Ascending aorta (tissue), 2 donors: ENCODE measurements around the gene KCTD12. TPM values are rescaled to one million over a fixed set of nuclear protein-coding genes. Genes with fewer than 3 reads are reported as not detected.
A peak's percentile ranks its signal among the peaks of the same experiment; 100 is the strongest.
"Not testable (repeated sequence)": the region's sequence is repeated elsewhere in the genome, so short reads cannot be mapped to it uniquely, and the experiment has no call there.

Experiments
- DNase-seq, 2 donors: peaks; one replicate each; pipeline ENCODE4 v3.0.0-alpha.2; 2019; ENCODE audit warnings: low spot score in 2 of 2
- H3K27ac ChIP-seq, 2 donors: fragments of 200-600 bp; sonication (generic); one replicate each; pipeline ENCODE4 v1.5.1; 2016 to 2017; ENCODE audit warnings: mild to moderate bottlenecking in 1 of 2
- H3K27me3 ChIP-seq: fragments of 200-600 bp; sonication (generic); one replicate; pipeline ENCODE4 v1.5.1; 2017
- H3K36me3 ChIP-seq, 2 donors: fragments of 200-600 bp; sonication (generic); one replicate each; pipeline ENCODE4 v1.5.1; 2016
- H3K4me1 ChIP-seq, 2 donors: fragments of 200-600 bp; sonication (generic); one replicate each; pipeline ENCODE4 v1.5.1; 2016 to 2017; ENCODE audit warnings: mild to moderate bottlenecking in 1 of 2
- H3K4me3 ChIP-seq, 2 donors: fragments of 200-600 bp; sonication (generic); one replicate each; pipeline ENCODE4 v1.5.1; 2016 to 2017; ENCODE audit warnings: mild to moderate bottlenecking in 1 of 2
- H3K9me3 ChIP-seq, 2 donors: fragments of 200-600 bp; sonication (generic); one replicate each; pipeline ENCODE4 v1.5.1; 2016
- intact Hi-C: fragments of 100-400 bp; cut with DNase I; formaldehyde crosslinking; loops from one replicate; pipeline ENCODE4 v1.15.1; 2023
- total RNA-seq: library from RNA; depleted of rRNA; stranded (reverse); fragments of >200 nt; gene quantifications from one replicate; pipeline ENCODE4 v1.1.0, GENCODE V29; 2016
- TF ChIP-seq, protein P1 (sequence below), 3 experiments: fragments of 200-600 bp in 2 of 3; fragments of 450-650 bp in 1 of 3; sonication (generic) in 2 of 3; IDR thresholded peaks; one replicate each; pipeline ENCODE4 v1.5.1; 2016 to 2019; ENCODE audit warnings: antibody characterized with exemption in 3 of 3, mild to moderate bottlenecking in 1 of 3, moderate library complexity in 1 of 3

Gene KCTD12
- total RNA-seq, 1 donor from 2014 or later: 120 TPM

DNA sequence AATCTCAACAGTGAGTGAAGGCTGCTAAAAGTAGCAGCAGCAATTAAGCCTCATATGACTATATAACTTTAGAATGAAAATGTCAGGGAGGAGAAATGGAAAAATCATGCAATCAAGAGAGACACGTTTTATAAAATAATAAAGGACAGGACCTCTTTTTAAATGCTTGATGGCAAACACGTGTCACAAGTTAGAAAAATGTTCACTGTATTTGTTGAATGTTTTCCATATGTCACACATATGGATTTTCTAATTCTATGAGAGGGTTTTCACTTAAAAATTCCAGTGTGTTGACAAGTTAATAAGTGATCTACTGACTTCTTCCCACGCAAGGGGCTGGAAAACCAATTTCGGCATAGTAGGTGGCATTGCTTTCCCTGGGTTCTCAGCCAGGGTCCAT is 27.7 kb upstream of the KCTD12 start:
- no peak overlapping the region for H3K27ac ChIP-seq
- peaks cover 0 to 12% of the 10 kb centered on the region in 2 donors for H3K4me1 ChIP-seq
- H3K4me3 ChIP-seq: no peak overlapping the region
- TF ChIP-seq, protein P1, sequence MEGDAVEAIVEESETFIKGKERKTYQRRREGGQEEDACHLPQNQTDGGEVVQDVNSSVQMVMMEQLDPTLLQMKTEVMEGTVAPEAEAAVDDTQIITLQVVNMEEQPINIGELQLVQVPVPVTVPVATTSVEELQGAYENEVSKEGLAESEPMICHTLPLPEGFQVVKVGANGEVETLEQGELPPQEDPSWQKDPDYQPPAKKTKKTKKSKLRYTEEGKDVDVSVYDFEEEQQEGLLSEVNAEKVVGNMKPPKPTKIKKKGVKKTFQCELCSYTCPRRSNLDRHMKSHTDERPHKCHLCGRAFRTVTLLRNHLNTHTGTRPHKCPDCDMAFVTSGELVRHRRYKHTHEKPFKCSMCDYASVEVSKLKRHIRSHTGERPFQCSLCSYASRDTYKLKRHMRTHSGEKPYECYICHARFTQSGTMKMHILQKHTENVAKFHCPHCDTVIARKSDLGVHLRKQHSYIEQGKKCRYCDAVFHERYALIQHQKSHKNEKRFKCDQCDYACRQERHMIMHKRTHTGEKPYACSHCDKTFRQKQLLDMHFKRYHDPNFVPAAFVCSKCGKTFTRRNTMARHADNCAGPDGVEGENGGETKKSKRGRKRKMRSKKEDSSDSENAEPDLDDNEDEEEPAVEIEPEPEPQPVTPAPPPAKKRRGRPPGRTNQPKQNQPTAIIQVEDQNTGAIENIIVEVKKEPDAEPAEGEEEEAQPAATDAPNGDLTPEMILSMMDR (IDR thresholded peaks at IDR 0.05): no peak
- H3K36me3 ChIP-seq: no peaks in the 10 kb centered on the region
- no peaks in the 10 kb centered on the region for H3K27me3 ChIP-seq
- no peaks in the 10 kb centered on the region for H3K9me3 ChIP-seq
- intact Hi-C loops: no loop called here
- no peak for DNase-seq

DNA sequence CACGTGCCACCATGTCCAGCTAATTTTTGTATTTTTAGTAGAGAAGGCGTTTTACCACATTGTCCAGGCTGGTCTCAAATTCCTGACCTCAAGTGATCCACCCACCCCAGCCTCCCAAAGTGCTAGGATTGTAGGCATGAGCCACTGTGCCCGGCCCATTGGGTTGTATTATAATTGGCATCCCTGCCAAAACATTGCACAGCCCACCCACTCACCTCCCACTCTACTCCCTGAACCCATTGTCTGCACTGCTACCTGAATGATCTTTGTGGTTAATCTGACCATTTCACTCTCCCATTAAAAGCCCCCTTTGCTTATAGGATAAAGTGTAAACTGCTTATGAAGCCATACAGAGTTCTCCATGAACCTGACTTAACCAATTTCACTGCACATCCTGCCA is 26.3 kb upstream of the KCTD12 start:
- H3K27ac ChIP-seq: no peak overlapping the region

DNA sequence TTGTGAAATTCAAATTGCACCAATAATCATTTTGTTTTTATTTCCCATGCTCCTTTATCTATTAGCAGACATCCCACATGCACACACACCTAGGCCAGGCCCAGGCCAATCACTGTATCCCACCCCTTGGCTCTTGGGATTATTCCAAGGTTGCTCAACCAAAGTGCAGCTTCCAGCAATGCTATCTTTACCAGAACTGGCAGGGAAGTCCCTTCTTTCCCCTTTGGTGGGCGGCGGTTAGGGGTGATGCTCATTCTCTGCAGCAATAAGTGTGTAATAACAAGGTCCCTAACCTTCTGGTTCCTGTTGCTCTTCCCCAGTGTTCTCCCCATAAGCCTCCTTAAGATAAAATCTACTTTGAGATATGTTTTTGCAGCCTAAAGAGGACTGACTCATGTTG is 18.3 kb upstream of the KCTD12 start:
- TF ChIP-seq, protein P1 (IDR thresholded peaks at IDR 0.05): no peak
- DNase-seq: no peak

More for the DNA sequence above, 26.3 kb upstream of the KCTD12 start:
- TF ChIP-seq, protein P1 (IDR thresholded peaks at IDR 0.05): no peak
- H3K4me3 ChIP-seq: no peak overlapping the region
- no peaks in the 10 kb centered on the region for H3K36me3 ChIP-seq
- peaks cover 0 to 4% of the 10 kb centered on the region in 2 donors for H3K4me1 ChIP-seq
- intact Hi-C loops: no loop called here
- no peaks in the 10 kb centered on the region for H3K27me3 ChIP-seq
- no peaks in the 10 kb centered on the region for H3K9me3 ChIP-seq
- DNase-seq: no peak

DNA sequence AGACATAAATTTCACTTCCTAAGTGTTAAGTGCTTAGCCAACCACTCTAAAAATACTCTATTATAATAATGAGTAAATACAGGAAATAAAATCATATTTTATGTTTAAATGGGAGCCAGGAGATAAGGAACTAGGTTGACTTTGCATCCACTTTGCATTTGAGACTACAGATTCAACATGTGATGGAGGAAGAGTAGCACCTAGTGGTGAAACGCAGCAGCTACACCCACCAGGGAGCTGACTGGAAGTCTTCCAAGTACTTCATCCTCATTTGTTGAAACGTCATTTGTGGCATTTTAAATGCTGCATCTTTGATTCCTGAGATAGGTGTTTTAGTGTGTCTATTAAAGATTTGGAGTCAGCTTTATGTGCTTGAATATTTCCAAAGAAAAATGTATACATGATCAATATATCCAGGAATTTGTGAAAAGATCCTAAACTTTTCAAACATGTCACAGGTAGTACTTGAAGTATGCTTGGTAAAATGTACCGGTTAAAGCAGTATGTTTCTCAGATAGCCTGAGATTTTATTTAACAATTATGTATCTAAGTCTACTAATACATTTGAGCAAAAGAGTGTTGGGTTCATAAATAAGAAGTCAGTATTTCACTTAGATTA is 17.4 kb upstream of the KCTD12 start:
- TF ChIP-seq, protein P1 (IDR thresholded peaks at IDR 0.05): peak; percentile 87 to 99 (median 96)
- H3K27me3 ChIP-seq: no peaks in the 10 kb centered on the region
- intact Hi-C loops: loop anchor here (2.0 to 10.0 kb wide), 4 partner anchors 81 to 1209 kb away; no protein-coding TSS in a partner anchor
- H3K36me3 ChIP-seq: no peaks in the 10 kb centered on the region
- peak in 1 of 2 donors; percentile 85 for DNase-seq
- no peak overlapping the region for H3K27ac ChIP-seq
- no peak overlapping the region for H3K4me3 ChIP-seq
- peaks cover 0 to 5% of the 10 kb centered on the region in 2 donors for H3K9me3 ChIP-seq
- H3K4me1 ChIP-seq: no peaks in the 10 kb centered on the region

More for the DNA sequence above, 18.3 kb upstream of the KCTD12 start:
- Histone ChIP-seq H3K9me3 (no peaks in the 10 kb centered on the region), H3K36me3 (no peaks in the 10 kb centered on the region), H3K4me1 (no peaks in the 10 kb centered on the region), H3K4me3 (no peak overlapping the region), H3K27ac (no peak overlapping the region), H3K27me3 (no peaks in the 10 kb centered on the region)
- intact Hi-C loops: loop anchor here (5.0 to 10.0 kb wide), 2 partner anchors 432 to 1210 kb away; no protein-coding TSS in a partner anchor

DNA sequence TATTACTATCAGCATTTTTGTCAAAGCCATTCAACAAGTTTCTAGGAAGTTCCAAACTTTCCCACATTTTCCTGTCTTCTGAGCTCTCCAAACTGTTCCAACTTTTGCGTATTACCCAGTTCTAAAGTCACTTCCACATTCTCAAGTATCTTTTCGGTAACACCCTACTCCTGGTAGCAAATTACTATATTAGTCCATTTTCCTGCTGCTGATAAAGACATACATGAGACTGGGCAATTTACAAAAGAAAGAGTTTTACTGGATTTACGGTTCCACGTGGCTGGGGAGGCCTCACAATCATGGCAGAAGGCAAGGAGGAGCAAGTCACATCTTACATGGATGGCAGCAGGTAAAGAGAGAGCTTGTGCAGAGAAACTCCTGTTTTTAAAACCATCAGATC is 12.9 kb upstream of the KCTD12 start:
- H3K4me1 ChIP-seq, DNase-seq, H3K27me3 ChIP-seq, H3K27ac ChIP-seq, H3K4me3 ChIP-seq, intact Hi-C loops, H3K36me3 ChIP-seq, H3K9me3 ChIP-seq: not testable (repeated sequence)

DNA sequence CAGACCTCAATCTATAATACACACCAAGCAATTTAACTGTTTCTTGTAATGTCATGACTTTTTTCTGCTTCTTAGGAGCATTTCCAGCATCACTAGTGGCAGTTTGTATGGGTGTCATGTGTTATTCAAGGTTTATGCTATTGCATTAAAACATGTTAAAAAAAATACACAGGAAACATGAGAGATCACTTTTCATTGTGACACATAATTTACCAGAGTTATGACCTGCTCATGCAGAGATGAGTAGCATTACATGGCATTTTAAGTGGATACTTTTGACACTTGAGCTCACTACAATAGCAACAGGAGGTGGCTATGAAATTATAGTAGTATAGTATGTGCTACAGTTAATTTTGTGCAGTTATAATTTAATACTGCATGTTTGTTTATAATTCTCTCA is 11.0 kb upstream of the KCTD12 start:
- H3K27me3 ChIP-seq, H3K4me3 ChIP-seq, H3K4me1 ChIP-seq, H3K36me3 ChIP-seq, DNase-seq, intact Hi-C loops, H3K27ac ChIP-seq, H3K9me3 ChIP-seq: not testable (repeated sequence)
